ENCODE measurements around the gene DNMBP.

The DNMBP gene

DNA sequence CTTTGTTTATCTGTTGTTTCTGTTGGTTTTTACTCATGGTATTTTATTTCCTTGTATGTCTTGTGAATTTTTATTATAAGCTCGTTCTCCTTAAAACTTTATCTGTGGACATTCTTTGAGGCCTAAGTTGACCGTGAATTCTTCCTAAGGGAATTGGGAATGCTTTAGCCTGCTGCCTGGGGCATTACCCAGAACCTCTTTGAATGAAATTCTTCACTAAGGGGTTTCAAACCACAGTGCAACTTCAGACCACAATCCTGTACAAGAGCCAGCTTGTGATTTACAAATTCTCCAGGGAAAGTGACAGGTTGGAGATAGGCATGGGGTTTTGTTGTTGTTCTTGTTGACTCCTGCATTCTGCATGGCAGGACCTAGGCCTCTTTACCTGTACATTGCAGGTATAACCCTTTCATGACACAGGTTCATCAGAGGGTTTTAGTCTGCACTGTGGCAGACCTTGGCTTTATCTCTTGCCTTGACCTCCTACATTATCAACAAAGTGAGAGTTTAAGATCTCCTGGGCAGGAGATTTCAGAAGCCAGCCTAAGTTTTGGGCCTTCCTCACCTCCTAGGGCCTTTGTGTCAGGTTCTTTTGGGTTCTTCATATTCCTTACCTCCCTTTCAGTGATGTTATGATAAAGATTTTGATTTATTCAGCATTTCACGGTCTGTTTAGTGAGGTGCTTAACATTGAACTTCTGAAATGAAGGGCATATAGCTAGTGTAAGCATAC is 157.1 kb downstream of the DNMBP start:
- Histone ChIP-seq H3K27ac (replicated peaks) (no peak overlapping the region), H3K27me3 (ENCODE audit: insufficient read depth, poor library complexity, severe bottlenecking) (no peaks in the 10 kb centered on the region), H3K4me3 (replicated peaks; ENCODE audit: insufficient read depth, low read length) (no peak overlapping the region)
- DNase-seq (ENCODE audit: low read depth in 1 of 2, low spot score in 1 of 2), result no peak
- TF ChIP-seq, protein P1, sequence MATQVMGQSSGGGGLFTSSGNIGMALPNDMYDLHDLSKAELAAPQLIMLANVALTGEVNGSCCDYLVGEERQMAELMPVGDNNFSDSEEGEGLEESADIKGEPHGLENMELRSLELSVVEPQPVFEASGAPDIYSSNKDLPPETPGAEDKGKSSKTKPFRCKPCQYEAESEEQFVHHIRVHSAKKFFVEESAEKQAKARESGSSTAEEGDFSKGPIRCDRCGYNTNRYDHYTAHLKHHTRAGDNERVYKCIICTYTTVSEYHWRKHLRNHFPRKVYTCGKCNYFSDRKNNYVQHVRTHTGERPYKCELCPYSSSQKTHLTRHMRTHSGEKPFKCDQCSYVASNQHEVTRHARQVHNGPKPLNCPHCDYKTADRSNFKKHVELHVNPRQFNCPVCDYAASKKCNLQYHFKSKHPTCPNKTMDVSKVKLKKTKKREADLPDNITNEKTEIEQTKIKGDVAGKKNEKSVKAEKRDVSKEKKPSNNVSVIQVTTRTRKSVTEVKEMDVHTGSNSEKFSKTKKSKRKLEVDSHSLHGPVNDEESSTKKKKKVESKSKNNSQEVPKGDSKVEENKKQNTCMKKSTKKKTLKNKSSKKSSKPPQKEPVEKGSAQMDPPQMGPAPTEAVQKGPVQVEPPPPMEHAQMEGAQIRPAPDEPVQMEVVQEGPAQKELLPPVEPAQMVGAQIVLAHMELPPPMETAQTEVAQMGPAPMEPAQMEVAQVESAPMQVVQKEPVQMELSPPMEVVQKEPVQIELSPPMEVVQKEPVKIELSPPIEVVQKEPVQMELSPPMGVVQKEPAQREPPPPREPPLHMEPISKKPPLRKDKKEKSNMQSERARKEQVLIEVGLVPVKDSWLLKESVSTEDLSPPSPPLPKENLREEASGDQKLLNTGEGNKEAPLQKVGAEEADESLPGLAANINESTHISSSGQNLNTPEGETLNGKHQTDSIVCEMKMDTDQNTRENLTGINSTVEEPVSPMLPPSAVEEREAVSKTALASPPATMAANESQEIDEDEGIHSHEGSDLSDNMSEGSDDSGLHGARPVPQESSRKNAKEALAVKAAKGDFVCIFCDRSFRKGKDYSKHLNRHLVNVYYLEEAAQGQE (IDR thresholded peaks at IDR 0.05; ENCODE audit: insufficient replicate concordance, low read depth), result no peak
- TF ChIP-seq, protein P2, sequence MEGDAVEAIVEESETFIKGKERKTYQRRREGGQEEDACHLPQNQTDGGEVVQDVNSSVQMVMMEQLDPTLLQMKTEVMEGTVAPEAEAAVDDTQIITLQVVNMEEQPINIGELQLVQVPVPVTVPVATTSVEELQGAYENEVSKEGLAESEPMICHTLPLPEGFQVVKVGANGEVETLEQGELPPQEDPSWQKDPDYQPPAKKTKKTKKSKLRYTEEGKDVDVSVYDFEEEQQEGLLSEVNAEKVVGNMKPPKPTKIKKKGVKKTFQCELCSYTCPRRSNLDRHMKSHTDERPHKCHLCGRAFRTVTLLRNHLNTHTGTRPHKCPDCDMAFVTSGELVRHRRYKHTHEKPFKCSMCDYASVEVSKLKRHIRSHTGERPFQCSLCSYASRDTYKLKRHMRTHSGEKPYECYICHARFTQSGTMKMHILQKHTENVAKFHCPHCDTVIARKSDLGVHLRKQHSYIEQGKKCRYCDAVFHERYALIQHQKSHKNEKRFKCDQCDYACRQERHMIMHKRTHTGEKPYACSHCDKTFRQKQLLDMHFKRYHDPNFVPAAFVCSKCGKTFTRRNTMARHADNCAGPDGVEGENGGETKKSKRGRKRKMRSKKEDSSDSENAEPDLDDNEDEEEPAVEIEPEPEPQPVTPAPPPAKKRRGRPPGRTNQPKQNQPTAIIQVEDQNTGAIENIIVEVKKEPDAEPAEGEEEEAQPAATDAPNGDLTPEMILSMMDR (IDR thresholded peaks at IDR 0.05; ENCODE audit: insufficient read depth, low read length), result no peak
- TF ChIP-seq POLR2AphosphoS5 (IDR thresholded peaks at IDR 0.05; ENCODE audit: low read depth) (no peak), GABPA (IDR thresholded peaks at IDR 0.05; ENCODE audit: low read depth) (no peak), SPI1 (IDR thresholded peaks at IDR 0.05; ENCODE audit: borderline replicate concordance, low read depth) (no peak)

DNA sequence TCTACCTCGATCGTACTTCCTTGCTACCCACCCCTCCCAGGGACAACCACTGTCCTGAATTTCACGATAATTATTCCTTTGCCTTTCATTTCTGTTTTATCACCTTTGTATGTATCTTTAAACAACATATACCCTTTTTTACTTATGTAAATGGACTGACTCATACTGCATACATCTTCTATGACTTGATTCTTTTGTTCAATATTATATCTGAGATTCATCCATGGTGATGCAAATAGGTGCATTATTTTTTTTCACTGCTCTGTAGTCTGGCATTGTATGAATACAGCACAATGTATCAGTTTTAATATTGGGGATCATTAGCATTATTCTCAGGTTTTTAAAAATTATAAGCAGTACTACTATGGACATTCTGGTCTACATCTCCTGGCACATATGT is 157.9 kb downstream of the DNMBP start:
- peak overlapping the region; percentile 62 for H3K27ac ChIP-seq (replicated peaks)
- TF ChIP-seq POLR2AphosphoS5 (IDR thresholded peaks at IDR 0.05; ENCODE audit: low read depth) (no peak), GABPA (IDR thresholded peaks at IDR 0.05; ENCODE audit: low read depth) (no peak), SPI1 (IDR thresholded peaks at IDR 0.05; ENCODE audit: borderline replicate concordance, low read depth) (no peak)
- TF ChIP-seq, protein P1 (IDR thresholded peaks at IDR 0.05; ENCODE audit: insufficient replicate concordance, low read depth), result no peak
- TF ChIP-seq, protein P2 (IDR thresholded peaks at IDR 0.05; ENCODE audit: insufficient read depth, low read length), result no peak
- H3K4me3 ChIP-seq (replicated peaks; ENCODE audit: insufficient read depth, low read length), result no peak overlapping the region
- H3K27me3 ChIP-seq (ENCODE audit: insufficient read depth, poor library complexity, severe bottlenecking), result no peaks in the 10 kb centered on the region
- no peak for DNase-seq (ENCODE audit: low read depth in 1 of 2, low spot score in 1 of 2)

DNA sequence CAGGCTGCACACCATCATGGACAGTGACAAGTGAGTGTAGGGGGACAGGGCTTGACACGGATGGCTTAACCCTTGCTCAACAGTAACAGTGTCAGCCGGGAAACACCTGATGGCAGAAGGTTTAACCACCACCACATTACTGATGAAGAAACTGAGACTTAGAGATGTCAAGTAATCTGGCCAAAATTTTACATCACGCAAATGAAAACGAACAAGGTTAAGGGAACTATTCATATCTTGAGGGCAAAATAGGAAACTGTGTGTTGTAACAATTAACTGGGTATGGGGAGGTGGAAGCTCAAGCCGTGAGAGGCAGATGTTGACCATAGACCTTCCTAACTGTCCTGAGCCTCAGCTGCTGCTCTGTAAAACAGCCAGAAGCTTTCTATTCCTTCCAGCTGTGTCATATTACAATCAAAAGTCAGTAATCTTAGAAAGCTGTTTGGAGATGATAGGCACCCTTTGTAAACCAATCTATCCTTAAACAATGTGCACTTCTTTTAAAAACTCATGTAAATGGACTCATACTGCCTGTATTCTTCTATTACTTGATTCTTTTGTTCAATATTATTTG is 158.9 kb downstream of the DNMBP start:
- H3K4me3 ChIP-seq (replicated peaks; ENCODE audit: insufficient read depth, low read length), result no peak overlapping the region
- H3K27ac ChIP-seq (replicated peaks), result peak overlapping the region; percentile 62
- H3K27me3 ChIP-seq (ENCODE audit: insufficient read depth, poor library complexity, severe bottlenecking), result no peaks in the 10 kb centered on the region
- peak; percentile 52 to 66 for DNase-seq (ENCODE audit: low read depth in 1 of 2, low spot score in 1 of 2)
- TF ChIP-seq, protein P1 (IDR thresholded peaks at IDR 0.05; ENCODE audit: insufficient replicate concordance, low read depth), result no peak
- peak; percentile 57 for TF ChIP-seq POLR2AphosphoS5 (IDR thresholded peaks at IDR 0.05; ENCODE audit: low read depth)

All from HL-60 (cell line).